GM21367 (cell line): ENCODE results near the gene AATF.

Source experiments
- ATAC-seq: cut with Tn5 transposase; IDR thresholded peaks from one replicate; pipeline ENCODE4 v1.9.1; 2021; ENCODE audit not compliant: unreplicated experiment

The AATF gene

DNA sequence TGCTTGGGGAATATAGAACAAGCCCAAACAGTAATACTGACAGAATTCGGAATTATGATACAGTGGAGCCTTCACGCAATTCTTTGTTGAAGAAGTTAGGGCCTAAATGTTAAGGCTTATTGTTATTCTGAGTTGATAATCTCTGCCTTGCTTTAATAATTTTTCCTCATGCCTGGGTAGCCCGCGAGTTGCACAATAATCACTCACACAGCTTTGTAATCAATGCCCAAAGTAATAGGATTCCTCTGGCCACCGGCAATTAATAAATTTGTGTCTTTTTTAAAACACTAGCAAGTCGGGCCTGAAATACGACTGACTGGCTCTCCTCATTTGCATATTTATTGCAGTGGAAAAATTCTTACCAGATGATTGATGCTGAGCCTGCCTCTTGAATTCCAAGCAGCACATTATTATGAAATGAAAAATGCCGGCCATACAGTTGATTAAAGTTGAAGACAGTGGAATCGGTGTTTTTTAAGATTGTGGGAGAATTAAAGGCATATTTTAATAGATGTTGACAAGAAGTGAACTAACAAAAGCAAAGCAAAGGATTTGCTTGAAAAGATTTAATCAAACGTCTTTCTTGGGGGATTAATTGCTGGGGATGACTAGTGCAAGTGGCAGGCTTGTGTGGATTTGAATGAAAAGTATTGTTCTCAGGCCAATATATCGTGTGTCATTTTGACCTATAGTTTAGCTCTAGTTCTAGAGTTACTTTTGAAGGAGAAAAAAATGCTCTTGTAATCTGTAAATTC, 30.2 kb downstream of the AATF start:
- ATAC-seq = no peak

- ATAC-seq = no peak
Observed at GRCh38 chr17:36979565-36979941, 30.8 kb downstream of the AATF start.

DNA sequence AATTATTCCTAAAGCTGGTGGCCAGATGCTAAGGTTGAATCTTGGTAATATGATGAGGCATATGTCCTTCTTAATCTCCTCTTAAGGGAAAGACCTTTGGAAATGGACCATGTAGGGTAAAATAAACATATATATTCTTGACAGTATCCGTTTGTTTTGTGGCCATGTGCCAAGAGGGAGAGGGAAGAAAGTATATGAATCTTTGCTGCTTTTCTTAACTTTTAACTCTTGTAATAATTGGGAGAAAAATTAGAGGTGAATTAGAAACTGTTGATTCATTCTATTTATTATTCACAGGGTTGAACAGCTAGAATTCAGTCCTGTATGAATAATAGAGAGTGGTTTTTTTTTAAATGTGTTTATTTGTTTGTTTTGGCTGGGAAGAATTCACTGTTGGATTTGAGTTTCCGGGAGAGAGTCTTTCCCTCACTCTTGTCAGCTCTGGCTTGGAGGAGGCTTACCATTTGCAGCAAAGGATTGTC, 31.6 kb downstream of the AATF start:
- no peak for ATAC-seq

GRCh38 chr17:36983618-36984017, 34.9 kb downstream of the AATF start:
- ATAC-seq = no peak

DNA sequence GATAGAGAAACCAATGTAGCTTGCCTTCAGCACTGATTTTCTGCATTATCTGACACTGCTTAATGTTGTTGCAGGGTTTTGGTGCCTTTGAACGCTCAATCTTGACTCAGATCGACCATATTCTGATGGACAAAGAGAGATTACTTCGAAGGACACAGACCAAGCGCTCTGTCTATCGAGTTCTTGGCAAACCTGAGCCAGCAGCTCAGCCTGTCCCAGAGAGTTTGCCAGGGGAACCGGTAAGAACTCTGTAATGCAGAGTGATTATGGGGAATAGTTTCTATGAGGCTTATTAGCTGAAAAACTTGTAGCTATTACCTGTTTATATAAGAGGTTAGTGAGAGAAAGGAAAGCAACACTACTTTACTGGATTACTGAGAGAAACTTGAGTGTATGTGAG, 40.4 kb downstream of the AATF start:
- ATAC-seq = no peak

- ATAC-seq = no peak
Observed at GRCh38 chr17:36992701-36993100, 43.9 kb downstream of the AATF start.

DNA sequence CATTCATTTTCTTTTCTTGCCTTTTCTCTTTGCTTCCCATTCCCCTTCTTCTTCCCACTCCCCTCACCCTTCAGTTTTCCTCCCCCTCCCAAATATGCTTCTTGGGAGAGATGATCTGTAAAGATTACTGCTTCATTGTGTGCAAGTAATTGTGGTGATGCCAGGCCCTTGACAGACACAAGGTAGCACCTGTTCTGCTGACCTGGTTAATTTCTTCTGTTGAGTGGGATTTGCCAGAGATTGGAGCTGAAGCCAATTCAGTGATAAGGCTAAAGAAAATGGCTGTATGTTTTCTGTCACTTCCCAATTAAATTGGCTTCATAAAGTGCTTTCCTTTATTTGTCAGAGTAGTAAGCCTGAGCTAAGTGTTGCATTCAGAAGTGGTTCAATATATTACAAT, 44.5 kb downstream of the AATF start:
- no peak for ATAC-seq

- ATAC-seq = no peak
Observed at GRCh38 chr17:36994438-36994837, 45.7 kb downstream of the AATF start.

DNA sequence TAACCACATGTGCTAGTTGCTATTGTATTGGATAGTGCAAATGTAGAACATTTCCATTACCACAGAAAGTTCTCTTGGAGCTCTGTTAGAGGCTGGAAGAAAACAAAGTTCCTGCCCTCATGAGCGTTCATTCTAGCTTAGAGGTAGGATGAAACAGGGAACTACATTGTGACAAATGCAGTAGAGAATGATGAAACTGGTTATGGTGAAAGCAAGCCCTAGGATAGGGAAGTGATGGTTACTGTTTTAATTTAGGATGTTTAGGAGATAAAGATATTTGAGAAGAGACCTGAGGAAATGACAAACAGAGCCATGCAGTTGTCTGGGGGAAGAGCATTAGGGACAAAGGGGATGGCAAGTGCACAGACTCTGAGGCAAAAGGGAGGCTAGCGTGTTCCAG, 50.7 kb downstream of the AATF start:
- no peak for ATAC-seq

DNA sequence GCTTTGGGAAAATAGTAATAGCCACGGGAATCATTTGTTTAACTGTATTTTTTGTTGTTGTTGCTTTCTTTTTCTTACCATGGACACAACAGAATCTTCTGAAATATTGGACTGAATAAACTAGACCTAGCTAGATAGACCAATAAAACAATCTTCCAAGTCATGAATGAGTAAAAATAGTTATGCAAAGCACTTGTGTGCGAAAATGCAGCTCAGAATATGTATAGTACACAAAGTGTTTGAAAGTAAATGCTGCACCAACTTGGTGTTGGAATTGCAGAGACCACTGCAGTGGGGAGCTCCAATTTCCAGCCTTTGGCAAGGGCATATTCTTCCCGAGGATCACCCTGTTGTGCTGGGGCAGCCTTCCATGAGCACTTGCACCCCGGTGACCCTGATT, 68.0 kb downstream of the AATF start:
- no peak for ATAC-seq

GRCh38 chr17:37017404-37017803, 68.7 kb downstream of the AATF start:
- no peak for ATAC-seq

DNA sequence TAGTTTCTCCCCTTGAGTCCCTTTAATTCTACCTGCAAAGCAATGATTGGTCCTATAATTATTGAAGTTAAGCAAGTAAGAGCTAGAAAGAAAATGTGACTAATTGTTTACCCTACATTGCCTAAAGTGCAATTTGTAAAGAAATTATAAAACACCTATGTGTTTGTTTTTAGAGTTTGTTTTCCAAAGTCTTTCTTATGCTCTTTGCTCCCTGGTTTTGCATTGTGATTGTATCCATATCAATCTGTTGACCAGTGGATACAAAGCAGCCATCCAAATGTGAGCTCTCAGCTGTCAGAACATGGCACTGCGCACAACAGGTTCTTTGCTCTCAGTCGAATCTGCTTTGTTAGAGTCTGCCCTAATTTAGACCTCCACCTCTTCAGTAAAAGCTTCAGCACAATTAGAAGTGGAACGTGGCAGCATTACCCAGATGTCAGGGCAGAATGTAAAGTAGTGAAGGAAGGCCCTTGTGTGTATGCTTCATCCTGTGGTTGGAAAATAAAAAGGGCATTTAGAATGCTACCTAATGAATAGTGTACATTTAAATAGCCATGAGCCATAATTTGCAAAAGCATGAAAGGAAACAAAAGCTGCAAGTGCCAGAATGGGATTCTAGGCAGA, 70.5 kb downstream of the AATF start:
- no peak for ATAC-seq

DNA sequence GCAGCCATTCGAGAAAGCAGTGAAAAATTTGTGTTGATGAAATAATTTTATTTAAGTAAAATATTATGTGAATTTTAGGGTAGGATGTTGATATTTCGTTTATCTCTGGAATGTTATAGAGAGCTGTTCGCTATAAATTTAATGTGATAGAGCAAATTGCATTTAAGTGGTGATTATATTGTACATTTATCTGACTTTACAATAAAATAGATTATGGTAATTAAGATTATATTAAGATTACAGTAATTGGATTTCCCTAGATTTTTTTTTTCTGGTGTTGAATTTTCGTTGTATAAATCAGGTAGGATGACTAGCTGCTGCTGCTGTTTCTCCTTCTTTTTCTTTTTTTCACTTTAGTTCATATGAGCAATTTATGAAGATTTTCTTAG, 71.0 kb downstream of the AATF start:
- no peak for ATAC-seq

GRCh38 chr17:37024181-37024637, 75.5 kb downstream of the AATF start:
- ATAC-seq = no peak

DNA sequence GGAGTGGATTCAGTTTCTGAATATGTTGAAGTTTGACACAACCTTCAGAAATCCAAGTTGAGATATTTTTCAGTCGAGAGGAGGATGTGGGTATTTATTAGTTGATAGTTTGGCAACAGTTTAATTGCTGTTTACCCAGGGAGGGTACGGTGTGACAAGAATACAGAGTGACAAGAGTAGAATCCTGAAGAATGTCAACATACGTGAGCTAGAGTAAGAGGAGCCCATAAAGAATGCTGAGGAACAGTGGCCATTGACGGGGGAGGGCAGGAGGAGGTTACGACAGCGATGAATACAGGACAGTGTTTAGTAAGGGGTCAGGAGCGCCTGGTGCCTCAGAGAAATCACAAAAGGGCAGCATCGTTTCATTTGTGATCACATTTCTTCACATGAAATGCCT, 76.5 kb downstream of the AATF start:
- no peak for ATAC-seq

GRCh38 chr17:37025847-37026530, 77.2 kb downstream of the AATF start:
- no peak for ATAC-seq

DNA sequence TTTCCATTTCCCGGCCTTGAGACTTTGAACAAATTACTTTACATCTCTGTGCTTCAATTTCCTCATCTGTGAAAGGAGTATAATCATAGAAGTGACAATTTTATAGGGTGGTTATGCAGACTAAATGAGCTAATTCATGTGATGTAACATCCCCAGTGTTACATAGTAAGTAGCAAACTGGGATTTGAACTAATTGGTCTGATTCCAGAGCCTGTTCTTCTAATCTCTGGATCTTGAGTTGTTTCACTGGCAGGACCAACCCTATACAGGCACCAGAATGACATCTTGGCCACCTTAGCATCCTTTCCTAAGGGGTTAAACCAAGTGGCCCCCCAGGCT, 77.7 kb downstream of the AATF start:
- ATAC-seq = no peak

DNA sequence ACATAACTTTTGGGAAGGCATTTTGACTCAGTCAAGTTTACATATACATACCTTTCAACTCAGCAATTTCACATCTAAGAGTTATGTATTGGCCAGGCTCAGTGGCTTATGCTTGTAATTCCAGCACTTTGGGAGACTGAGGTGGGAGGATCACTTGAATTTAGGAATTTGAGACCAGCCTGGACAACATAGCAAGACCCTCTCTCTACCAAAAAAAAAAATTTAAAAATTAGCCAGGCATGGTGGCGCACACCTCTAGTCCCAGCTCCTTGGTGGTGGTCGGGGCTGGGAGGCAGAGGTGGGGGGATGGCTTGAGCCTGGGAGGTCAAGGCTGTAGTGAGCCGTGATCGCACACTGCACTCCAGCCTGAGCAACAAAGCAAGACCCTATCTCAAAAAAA, 79.3 kb downstream of the AATF start:
- ATAC-seq = no peak

GRCh38 chr17:37031493-37032083, 82.8 kb downstream of the AATF start:
- no peak for ATAC-seq

- ATAC-seq = no peak
Observed at GRCh38 chr17:37037590-37038155, 88.9 kb downstream of the AATF start.

GRCh38 chr17:37039269-37039668, 90.5 kb downstream of the AATF start:
- ATAC-seq = no peak

- no peak for ATAC-seq
Observed at GRCh38 chr17:37041932-37042331, 93.2 kb downstream of the AATF start.
